Measurements from ENCODE around the gene BRD9. TPM values are rescaled to one million over a fixed set of nuclear protein-coding genes. Genes with fewer than 3 reads are reported as not detected.
"Not testable (repeated sequence)": the region's sequence is repeated elsewhere in the genome, so short reads cannot be mapped to it uniquely, and the experiment has no call there.

Gene BRD9
- total RNA-seq, 2 donors from 2014 or later = 179 to 200 TPM

GRCh38 chr5:852431-853401 lies 39.9 kb downstream of the BRD9 start:
- ATAC-seq = no peak
- DNase-seq = no peak
- Mint-ChIP-seq H3K4me1 (peaks cover 5% of the 10 kb centered on the region), H3K27ac (no peak overlapping the region), H3K4me3 (no peak overlapping the region), H3K36me3 (ENCODE audit: low read depth) (no peaks in the 10 kb centered on the region), H3K27me3 (peaks cover 10% of the 10 kb centered on the region)
- no peaks in the 10 kb centered on the region for H3K9me3 ChIP-seq (ENCODE audit: control insufficient read depth, low read length, poor library complexity, severe bottlenecking)

- peaks cover 10% of the 10 kb centered on the region for H3K27me3 Mint-ChIP-seq
- ATAC-seq (no peak), DNase-seq (no peak)
- no peak overlapping the region for H3K4me3 Mint-ChIP-seq
- H3K9me3 ChIP-seq (ENCODE audit: control insufficient read depth, low read length, poor library complexity, severe bottlenecking) = no peaks in the 10 kb centered on the region
- no peaks in the 10 kb centered on the region for H3K36me3 Mint-ChIP-seq (ENCODE audit: low read depth)
- H3K4me1 Mint-ChIP-seq = peaks cover 3% of the 10 kb centered on the region
- no peak overlapping the region for H3K27ac Mint-ChIP-seq
These were observed 40.6 kb downstream of the BRD9 start for GRCh38 chr5:852018-852417.

DNA sequence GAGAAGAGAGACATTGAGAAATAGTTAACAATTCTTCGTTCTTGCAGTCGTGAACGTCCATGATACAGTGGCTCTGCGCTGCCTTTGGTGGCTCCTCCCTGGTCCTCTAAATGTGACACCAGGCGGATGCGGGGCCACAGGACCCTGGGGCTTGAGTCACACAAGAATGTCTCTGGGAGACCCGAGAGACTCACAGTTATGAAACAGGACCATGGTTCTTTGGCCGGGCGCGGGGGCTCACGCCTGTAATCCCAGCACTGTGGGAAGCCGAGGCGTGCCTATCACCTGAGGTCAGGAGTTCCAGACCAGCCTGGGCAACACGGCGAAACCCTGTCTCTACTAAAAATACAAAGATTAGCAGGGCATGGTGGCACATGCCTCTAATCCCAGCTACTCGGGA lies 41.0 kb downstream of the BRD9 start:
- peaks cover 7% of the 10 kb centered on the region for H3K4me1 Mint-ChIP-seq
- no peak overlapping the region for H3K4me3 Mint-ChIP-seq
- no peak for ATAC-seq
- DNase-seq = no peak
- H3K36me3 Mint-ChIP-seq (ENCODE audit: low read depth) = no peaks in the 10 kb centered on the region
- no peaks in the 10 kb centered on the region for H3K9me3 ChIP-seq (ENCODE audit: control insufficient read depth, low read length, poor library complexity, severe bottlenecking)
- H3K27me3 Mint-ChIP-seq = peaks cover 10% of the 10 kb centered on the region
- H3K27ac Mint-ChIP-seq = no peak overlapping the region

DNA sequence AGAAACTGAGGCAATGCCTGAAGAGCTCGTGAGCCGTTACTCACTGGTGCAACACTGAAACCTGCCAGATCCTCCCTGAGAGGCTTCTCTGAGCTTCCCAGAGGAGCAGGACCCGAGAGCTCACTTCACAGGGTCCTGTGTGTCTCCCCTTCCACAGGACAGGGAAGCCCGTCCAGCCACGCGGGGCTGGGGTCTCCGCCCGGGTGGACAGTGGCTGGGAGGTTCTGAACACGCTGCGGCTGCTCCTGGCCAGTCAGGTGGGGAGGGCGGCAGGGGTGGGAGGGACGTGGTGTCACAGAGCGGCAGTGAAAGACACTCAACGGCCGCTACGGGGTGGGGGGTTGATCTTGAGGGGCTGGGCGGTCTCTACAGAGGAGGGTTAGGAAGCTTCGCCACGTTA lies 41.5 kb downstream of the BRD9 start:
- Mint-ChIP-seq H3K36me3 (ENCODE audit: low read depth) (no peaks in the 10 kb centered on the region), H3K4me1 (peaks cover 10% of the 10 kb centered on the region), H3K27me3 (peaks cover 10% of the 10 kb centered on the region), H3K4me3 (no peak overlapping the region), H3K27ac (no peak overlapping the region)
- ATAC-seq (no peak), DNase-seq (no peak)
- no peaks in the 10 kb centered on the region for H3K9me3 ChIP-seq (ENCODE audit: control insufficient read depth, low read length, poor library complexity, severe bottlenecking)

GRCh38 chr5:850511-851006 lies 42.0 kb downstream of the BRD9 start, which contains the start of gene ZDHHC11:
TSS of gene ZDHHC11 (minus strand) at chr5:850986. CDS start at chr5:850602, 384 bp downstream.
- H3K4me3 Mint-ChIP-seq = no peak within 1 kb of the TSS
- H3K4me1 Mint-ChIP-seq = peaks cover 10% of the 10 kb centered on the region
- ATAC-seq = no peak
- no peaks in the 10 kb centered on the region for H3K9me3 ChIP-seq (ENCODE audit: control insufficient read depth, low read length, poor library complexity, severe bottlenecking)
- DNase-seq = no peak
- no peaks in the 10 kb centered on the region for H3K36me3 Mint-ChIP-seq (ENCODE audit: low read depth)
- H3K27ac Mint-ChIP-seq = no peak within 1 kb of the TSS
- peaks cover 10% of the 10 kb centered on the region for H3K27me3 Mint-ChIP-seq

DNA sequence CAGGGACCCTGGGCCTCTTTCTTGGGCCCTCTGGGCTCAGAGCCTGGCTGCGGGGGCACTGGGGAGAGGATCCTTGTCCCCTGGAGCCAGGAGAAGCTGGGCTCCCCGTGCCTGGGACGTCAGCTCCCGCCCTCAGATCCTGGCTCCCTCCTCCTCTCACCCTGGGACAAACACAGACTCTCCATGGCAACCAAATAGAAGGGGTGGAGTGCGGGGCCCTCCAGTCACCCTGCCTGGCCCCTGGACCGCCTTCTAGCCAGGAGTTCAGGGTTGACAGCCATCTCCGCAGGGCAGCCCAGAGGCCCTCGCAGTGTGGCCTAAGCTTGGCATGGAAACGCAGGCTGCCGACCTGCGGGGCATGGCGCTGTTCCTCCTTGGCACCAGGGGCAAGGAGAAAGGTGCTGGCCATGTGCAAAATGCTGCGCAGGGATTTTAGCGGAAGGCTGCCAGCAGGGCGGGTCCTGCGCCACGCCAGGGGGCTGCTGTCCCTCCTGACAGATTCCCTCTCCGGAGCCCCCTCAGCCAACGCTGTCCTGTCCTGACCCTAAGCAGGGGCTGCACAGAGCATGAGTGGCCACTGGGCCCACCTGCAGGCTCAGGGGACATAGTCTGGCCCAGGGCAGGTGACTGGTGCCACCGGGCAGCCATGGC lies 42.8 kb downstream of the BRD9 start:
- no peaks in the 10 kb centered on the region for H3K9me3 ChIP-seq (ENCODE audit: control insufficient read depth, low read length, poor library complexity, severe bottlenecking)
- H3K27me3 Mint-ChIP-seq = peaks cover 10% of the 10 kb centered on the region
- peaks cover 10% of the 10 kb centered on the region for H3K4me1 Mint-ChIP-seq
- ATAC-seq (peak; percentile 56), DNase-seq (peak in 1 of 3 donors; percentile 9)
- H3K4me3 Mint-ChIP-seq = no peak overlapping the region
- H3K36me3 Mint-ChIP-seq (ENCODE audit: low read depth) = no peaks in the 10 kb centered on the region
- H3K27ac Mint-ChIP-seq = no peak overlapping the region

DNA sequence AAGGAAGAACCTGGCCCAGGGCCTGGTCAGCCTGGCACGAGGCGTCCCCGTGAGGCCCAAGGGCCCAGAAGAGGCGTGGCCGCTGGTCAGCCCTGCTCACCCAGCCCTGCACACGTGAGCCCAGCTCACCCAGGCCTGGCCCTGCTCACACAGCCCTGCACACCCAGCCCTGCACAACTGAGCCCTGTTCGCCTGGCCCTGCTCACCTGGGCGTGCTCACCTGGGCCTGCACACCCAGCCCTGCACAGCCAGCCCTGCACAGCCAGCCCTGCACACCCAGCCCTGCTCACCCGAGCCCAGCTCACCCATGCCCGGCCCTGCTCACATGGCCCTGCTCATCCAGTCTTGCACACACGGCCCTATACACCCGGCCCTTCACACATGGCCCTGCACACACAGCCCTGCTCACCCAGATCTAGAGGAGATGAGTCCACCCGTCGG lies 43.9 kb downstream of the BRD9 start:
- peak in 1 of 3 donors; percentile 7 for DNase-seq
- H3K27me3 Mint-ChIP-seq = peaks cover 10% of the 10 kb centered on the region
- H3K27ac Mint-ChIP-seq = no peak overlapping the region
- no peak for ATAC-seq
- H3K4me1 Mint-ChIP-seq = peaks cover 10% of the 10 kb centered on the region
- no peaks in the 10 kb centered on the region for H3K36me3 Mint-ChIP-seq (ENCODE audit: low read depth)
- no peak overlapping the region for H3K4me3 Mint-ChIP-seq
- no peaks in the 10 kb centered on the region for H3K9me3 ChIP-seq (ENCODE audit: control insufficient read depth, low read length, poor library complexity, severe bottlenecking)

GRCh38 chr5:847736-848135 lies 44.9 kb downstream of the BRD9 start:
- DNase-seq = peak in 1 of 3 donors; percentile 4
- H3K36me3 Mint-ChIP-seq (ENCODE audit: low read depth); H3K27ac Mint-ChIP-seq; H3K4me3 Mint-ChIP-seq; H3K4me1 Mint-ChIP-seq; ATAC-seq; H3K27me3 Mint-ChIP-seq; H3K9me3 ChIP-seq (ENCODE audit: control insufficient read depth, low read length, poor library complexity, severe bottlenecking): not testable (repeated sequence)

GRCh38 chr5:847212-847611 lies 45.4 kb downstream of the BRD9 start:
- H3K36me3 Mint-ChIP-seq (ENCODE audit: low read depth); DNase-seq; H3K27me3 Mint-ChIP-seq: not testable (repeated sequence)

DNA sequence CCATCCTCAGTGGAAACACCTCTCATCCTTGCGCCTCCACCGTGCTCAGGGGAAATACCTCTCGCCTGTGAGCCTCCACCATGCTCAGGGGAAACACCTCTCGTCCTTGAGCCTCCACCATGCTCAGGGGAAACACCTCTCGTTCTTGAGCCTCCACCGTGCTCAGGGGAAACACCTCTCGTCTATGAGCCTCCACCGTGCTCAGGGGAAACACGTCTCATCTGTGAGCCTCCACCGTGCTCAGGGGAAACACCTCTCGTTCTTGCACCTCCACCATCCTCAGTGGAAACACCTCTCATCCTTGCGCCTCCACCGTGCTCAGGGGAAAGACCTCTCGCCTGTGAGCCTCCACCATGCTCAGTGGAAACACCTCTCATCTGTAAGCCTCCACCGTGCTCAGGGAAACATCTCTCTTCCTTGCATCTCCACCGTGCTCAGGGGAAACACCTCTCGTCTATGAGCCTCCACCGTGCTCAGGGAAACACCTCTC lies 46.0 kb downstream of the BRD9 start:
- not testable (repeated sequence) for H3K4me1 Mint-ChIP-seq, H3K4me3 Mint-ChIP-seq
- H3K27ac Mint-ChIP-seq = peak overlapping the region; percentile 61

More at GRCh38 chr5:847212-847611, 45.4 kb downstream of the BRD9 start:
- H3K4me3 Mint-ChIP-seq; H3K9me3 ChIP-seq (ENCODE audit: control insufficient read depth, low read length, poor library complexity, severe bottlenecking); H3K4me1 Mint-ChIP-seq; ATAC-seq: not testable (repeated sequence)
- H3K27ac Mint-ChIP-seq = peak overlapping the region; percentile 61

GRCh38 chr5:845676-846601 lies 46.7 kb downstream of the BRD9 start:
- H3K4me1 Mint-ChIP-seq; H3K36me3 Mint-ChIP-seq (ENCODE audit: low read depth); H3K4me3 Mint-ChIP-seq; H3K9me3 ChIP-seq (ENCODE audit: control insufficient read depth, low read length, poor library complexity, severe bottlenecking); H3K27me3 Mint-ChIP-seq: not testable (repeated sequence)
- peak; percentile 24 for ATAC-seq
- peak in 2 of 3 donors; percentile 1 to 4 for DNase-seq
- peak overlapping the region; percentile 61 for H3K27ac Mint-ChIP-seq

More for the DNA sequence above, 46.0 kb downstream of the BRD9 start:
- H3K9me3 ChIP-seq (ENCODE audit: control insufficient read depth, low read length, poor library complexity, severe bottlenecking); H3K27me3 Mint-ChIP-seq; H3K36me3 Mint-ChIP-seq (ENCODE audit: low read depth): not testable (repeated sequence)
- DNase-seq (peak in 2 of 3 donors; percentile 14 to 27), ATAC-seq (peak; percentile 53)

- not testable (repeated sequence) for H3K27ac Mint-ChIP-seq
- DNase-seq = peak in 2 of 3 donors; percentile 6 to 7
These were observed 47.4 kb downstream of the BRD9 start for GRCh38 chr5:845031-845675.

More at GRCh38 chr5:845031-845675, 47.4 kb downstream of the BRD9 start:
- not testable (repeated sequence) for ATAC-seq; H3K4me3 Mint-ChIP-seq; H3K9me3 ChIP-seq (ENCODE audit: control insufficient read depth, low read length, poor library complexity, severe bottlenecking); H3K36me3 Mint-ChIP-seq (ENCODE audit: low read depth); H3K4me1 Mint-ChIP-seq; H3K27me3 Mint-ChIP-seq
